ENCODE results near the gene KIRREL3. TPM values are rescaled to one million over a fixed set of nuclear protein-coding genes. Genes with fewer than 3 reads are reported as not detected.

KIRREL3 gene
- total RNA-seq, 2 experiments from 2014 or later, result not detected

DNA sequence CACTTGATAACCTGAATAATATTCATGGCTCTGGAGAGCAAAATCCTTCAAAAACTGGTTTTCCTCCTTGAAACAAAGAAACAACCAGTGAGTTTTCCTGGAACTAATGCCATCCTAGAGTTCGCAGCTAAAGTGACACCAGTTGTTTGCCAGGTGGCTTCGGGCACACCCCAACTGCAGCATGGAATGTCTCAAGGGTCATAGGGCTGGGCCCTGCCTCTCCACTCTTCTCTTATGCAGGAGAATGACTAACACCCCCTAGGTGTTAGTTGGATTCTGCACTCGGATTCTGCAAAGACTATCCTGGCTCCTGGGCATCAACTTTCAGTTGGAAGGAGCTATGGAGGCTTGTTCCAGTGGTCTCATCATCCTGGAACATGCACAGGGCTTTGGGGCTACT, 98.8 kb downstream of the KIRREL3 start:
- peaks cover 0 to 3% of the 10 kb centered on the region in 2 experiments for H3K9me3 ChIP-seq (ENCODE audit: control insufficient read depth in 1 of 2, insufficient read depth in 1 of 2, low read length in 2 of 2)
- ATAC-seq (ENCODE audit: poor library complexity), result no peak
- Mint-ChIP-seq H3K27me3 (peaks cover 7% of the 10 kb centered on the region), H3K36me3 (ENCODE audit: low read depth) (no peaks in the 10 kb centered on the region), H3K4me3 (no peak overlapping the region), H3K4me1 (ENCODE audit: low read depth) (no peaks in the 10 kb centered on the region), H3K27ac (no peak overlapping the region), H3K9me3 (peaks cover 1% of the 10 kb centered on the region)
- no peaks in the 10 kb centered on the region for H3K27me3 ChIP-seq (ENCODE audit: control insufficient read depth in 1 of 2, insufficient read depth in 2 of 2, low read length in 2 of 2)
- TF ChIP-seq, protein P1, sequence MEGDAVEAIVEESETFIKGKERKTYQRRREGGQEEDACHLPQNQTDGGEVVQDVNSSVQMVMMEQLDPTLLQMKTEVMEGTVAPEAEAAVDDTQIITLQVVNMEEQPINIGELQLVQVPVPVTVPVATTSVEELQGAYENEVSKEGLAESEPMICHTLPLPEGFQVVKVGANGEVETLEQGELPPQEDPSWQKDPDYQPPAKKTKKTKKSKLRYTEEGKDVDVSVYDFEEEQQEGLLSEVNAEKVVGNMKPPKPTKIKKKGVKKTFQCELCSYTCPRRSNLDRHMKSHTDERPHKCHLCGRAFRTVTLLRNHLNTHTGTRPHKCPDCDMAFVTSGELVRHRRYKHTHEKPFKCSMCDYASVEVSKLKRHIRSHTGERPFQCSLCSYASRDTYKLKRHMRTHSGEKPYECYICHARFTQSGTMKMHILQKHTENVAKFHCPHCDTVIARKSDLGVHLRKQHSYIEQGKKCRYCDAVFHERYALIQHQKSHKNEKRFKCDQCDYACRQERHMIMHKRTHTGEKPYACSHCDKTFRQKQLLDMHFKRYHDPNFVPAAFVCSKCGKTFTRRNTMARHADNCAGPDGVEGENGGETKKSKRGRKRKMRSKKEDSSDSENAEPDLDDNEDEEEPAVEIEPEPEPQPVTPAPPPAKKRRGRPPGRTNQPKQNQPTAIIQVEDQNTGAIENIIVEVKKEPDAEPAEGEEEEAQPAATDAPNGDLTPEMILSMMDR (IDR thresholded peaks at IDR 0.05), result no peak
- H3K36me3 ChIP-seq (ENCODE audit: insufficient read depth, low read length), result no peaks in the 10 kb centered on the region
- H3K27ac ChIP-seq (ENCODE audit: low read depth in 1 of 2, low read length in 2 of 2), result no peak overlapping the region
- H3K4me3 ChIP-seq (ENCODE audit: low read length), result no peak overlapping the region
- POLR2A ChIA-PET, result no interaction called here
- no peaks in the 10 kb centered on the region for H3K4me1 ChIP-seq (ENCODE audit: insufficient read depth, low read length)
- DNase-seq, result no peak
- CTCF ChIA-PET, result no interaction called here
- intact Hi-C loops (cut with DNase I, micrococcal nuclease), result no loop called here

DNA sequence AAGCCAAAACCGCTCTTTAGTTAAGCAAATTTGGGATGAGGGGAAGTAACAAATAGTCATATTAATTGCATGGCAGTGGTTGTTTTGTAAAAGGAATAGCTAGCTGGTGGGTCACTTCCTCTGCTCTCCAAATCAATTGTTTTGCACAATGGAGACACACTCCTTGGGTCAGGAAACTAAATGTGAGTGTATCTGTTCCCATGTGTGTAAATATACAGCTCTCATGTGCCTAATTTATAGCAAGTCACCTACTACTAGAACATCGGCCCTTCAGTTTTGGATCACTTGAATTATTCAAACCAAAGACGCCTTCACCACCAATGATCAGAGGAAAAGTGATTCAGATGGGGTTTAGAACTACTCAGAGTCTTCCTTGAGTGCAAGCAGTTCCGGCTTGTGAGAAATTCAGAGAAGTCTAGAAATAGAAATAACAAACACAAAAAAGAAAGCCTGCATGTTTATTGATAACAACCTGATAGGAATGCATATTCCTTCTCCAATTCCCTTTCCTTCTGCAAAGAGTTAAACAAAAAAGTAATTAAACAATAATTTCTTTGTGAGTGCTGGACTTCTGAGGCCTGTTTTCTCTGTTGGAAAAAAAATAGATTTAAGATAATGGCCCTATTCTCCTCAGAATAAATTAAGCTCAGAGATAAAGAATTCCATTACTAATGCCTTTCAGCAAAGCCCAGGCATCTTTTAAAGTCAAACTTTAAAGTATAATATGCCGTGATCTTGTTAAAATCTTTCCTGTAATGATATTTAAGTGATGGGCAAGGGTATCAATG, 100.4 kb downstream of the KIRREL3 start:
- H3K27ac Mint-ChIP-seq, result no peak overlapping the region
- H3K4me3 ChIP-seq (ENCODE audit: low read length), result no peak overlapping the region
- DNase-seq (no peak), ATAC-seq (ENCODE audit: poor library complexity) (no peak)
- no peaks in the 10 kb centered on the region for H3K27me3 ChIP-seq (ENCODE audit: control insufficient read depth in 1 of 2, insufficient read depth in 2 of 2, low read length in 2 of 2)
- H3K36me3 Mint-ChIP-seq (ENCODE audit: low read depth), result no peaks in the 10 kb centered on the region
- TF ChIP-seq, protein P1 (IDR thresholded peaks at IDR 0.05), result no peak
- peaks cover 0 to 7% of the 10 kb centered on the region in 2 experiments for H3K9me3 ChIP-seq (ENCODE audit: control insufficient read depth in 1 of 2, insufficient read depth in 1 of 2, low read length in 2 of 2)
- peaks cover 12% of the 10 kb centered on the region for H3K27me3 Mint-ChIP-seq
- peaks cover 7% of the 10 kb centered on the region for H3K9me3 Mint-ChIP-seq
- no peaks in the 10 kb centered on the region for H3K36me3 ChIP-seq (ENCODE audit: insufficient read depth, low read length)
- H3K4me1 ChIP-seq (ENCODE audit: insufficient read depth, low read length), result no peaks in the 10 kb centered on the region
- ChIA-PET CTCF (no interaction called here), POLR2A (no interaction called here)
- intact Hi-C loops (cut with DNase I, micrococcal nuclease), result no loop called here
- no peaks in the 10 kb centered on the region for H3K4me1 Mint-ChIP-seq (ENCODE audit: low read depth)
- no peak overlapping the region for H3K27ac ChIP-seq (ENCODE audit: low read depth in 1 of 2, low read length in 2 of 2)
- no peak overlapping the region for H3K4me3 Mint-ChIP-seq

DNA sequence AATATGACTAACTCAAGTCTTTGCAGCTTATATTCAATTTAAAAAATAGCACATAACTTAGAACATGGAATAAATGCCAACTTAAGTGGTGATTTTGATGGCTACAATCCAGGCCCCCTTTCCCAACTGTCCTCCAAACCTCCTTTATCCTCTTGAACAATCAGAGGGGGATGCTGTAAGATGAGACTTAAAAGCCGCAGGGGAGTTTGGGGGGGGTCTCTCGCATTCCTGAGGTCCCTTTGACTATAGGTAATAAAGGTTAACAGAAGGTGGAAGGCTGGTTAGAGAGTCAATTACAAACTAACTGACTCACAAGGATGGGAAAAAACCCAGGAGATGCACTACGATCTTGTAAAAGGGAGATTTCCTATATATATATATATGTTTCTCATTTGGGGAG, 101.8 kb downstream of the KIRREL3 start:
- Histone ChIP-seq H3K27me3 (ENCODE audit: control insufficient read depth in 1 of 2, insufficient read depth in 2 of 2, low read length in 2 of 2) (no peaks in the 10 kb centered on the region), H3K4me1 (ENCODE audit: insufficient read depth, low read length) (no peaks in the 10 kb centered on the region), H3K9me3 (ENCODE audit: control insufficient read depth in 1 of 2, insufficient read depth in 1 of 2, low read length in 2 of 2) (peaks cover 0 to 7% of the 10 kb centered on the region in 2 experiments), H3K36me3 (ENCODE audit: insufficient read depth, low read length) (no peaks in the 10 kb centered on the region), H3K27ac (ENCODE audit: low read depth in 1 of 2, low read length in 2 of 2) (no peak overlapping the region), H3K4me3 (ENCODE audit: low read length) (no peak overlapping the region)
- H3K4me1 Mint-ChIP-seq (ENCODE audit: low read depth), result no peaks in the 10 kb centered on the region
- TF ChIP-seq, protein P1 (IDR thresholded peaks at IDR 0.05), result no peak
- DNase-seq (no peak), ATAC-seq (ENCODE audit: poor library complexity) (no peak)
- peaks cover 7% of the 10 kb centered on the region for H3K9me3 Mint-ChIP-seq
- H3K36me3 Mint-ChIP-seq (ENCODE audit: low read depth), result no peaks in the 10 kb centered on the region
- H3K27ac Mint-ChIP-seq, result no peak overlapping the region
- peaks cover 6% of the 10 kb centered on the region for H3K27me3 Mint-ChIP-seq
- no peak overlapping the region for H3K4me3 Mint-ChIP-seq
- intact Hi-C loops (cut with DNase I, micrococcal nuclease), result no loop called here
- CTCF ChIA-PET, result no interaction called here
- POLR2A ChIA-PET, result no interaction called here

All from CD4-positive, alpha-beta T cell (primary cell).